Measurements from ENCODE around the gene SMYD3.

SMYD3 gene

DNA sequence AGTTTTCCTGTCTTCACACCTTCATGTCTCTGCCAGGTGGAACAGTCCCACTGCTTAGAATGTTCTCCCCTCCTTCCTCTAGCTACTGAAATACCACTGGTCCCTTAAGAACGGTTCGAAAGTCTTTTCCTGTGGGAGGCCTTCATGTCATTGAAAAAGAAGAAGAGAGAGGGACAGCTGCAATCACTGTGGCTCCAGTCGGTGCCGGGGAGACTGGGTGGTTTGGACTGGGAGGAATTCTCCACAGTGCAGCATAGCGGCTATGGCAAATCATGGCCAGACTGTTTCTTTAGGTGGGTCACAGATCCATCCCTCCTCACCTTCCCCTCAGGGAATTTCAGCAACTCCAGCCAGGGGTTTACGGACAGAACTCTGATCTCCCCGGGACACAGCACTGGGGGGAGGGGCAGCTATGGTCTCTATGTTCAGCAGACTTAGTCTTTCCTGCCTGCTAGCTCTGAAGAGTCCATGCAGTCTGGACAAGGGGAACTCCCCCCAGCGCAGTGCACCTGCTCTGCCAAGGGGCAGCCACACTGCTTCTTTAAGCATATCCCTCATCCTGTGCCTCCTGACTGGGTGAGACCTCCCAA lies 567.2 kb downstream of the SMYD3 start:
- TF ChIP-seq Cebpa-rat (IDR thresholded peaks at IDR 0.05) = no peak
- H3K4me2 ChIP-seq = peak overlapping the region in 8 of 11 experiments; percentile 6 to 52 (median 21); a peak in 12 of 22 replicates
- H3K9me3 ChIP-seq (replicated peaks in 1 of 11) = peaks cover 5 to 14% (median 9%) of the 10 kb centered on the region in 11 experiments
- peak overlapping the region in 1 of 11 experiments; percentile 7; a peak in 1 of 22 replicates for H3K27ac ChIP-seq
- no peaks in the 10 kb centered on the region for H3K27me3 ChIP-seq
- no peak overlapping the region for H3K9ac ChIP-seq
- H3K4me1 ChIP-seq = peaks cover 0 to 10% (median 7%) of the 10 kb centered on the region in 10 experiments; a peak in 12 of 20 replicates
- H4K20me1 ChIP-seq = peaks cover 0 to 4% (median 0%) of the 10 kb centered on the region in 11 experiments; a peak in 1 of 22 replicates
- peaks cover 0 to under 1% (median 0%) of the 10 kb centered on the region in 11 experiments; a peak in 1 of 22 replicates for H3K36me3 ChIP-seq
- no peak overlapping the region for H3K4me3 ChIP-seq

DNA sequence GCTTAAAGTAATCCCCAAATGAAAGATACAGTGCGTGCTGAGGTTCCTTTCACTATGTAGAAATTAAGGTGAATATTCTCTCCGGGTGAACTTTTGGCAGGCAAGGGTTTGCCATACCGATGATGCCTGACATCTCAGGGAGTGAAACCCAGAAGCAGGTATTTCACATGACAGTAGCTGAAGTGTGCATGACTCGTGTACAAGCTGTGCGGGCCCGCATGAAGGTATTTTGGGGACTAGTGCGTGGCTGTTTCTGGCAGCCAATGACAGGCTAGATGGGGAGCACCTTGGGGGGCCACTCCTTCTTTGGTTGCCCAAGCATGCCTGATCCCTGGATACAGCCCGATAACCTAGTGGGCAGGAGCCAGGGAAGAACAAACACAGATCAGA lies 569.0 kb downstream of the SMYD3 start:
- Histone ChIP-seq H3K9me3 (replicated peaks in 1 of 11) (no peaks in the 10 kb centered on the region), H3K4me3 (no peak overlapping the region), H3K9ac (no peak overlapping the region), H3K4me1 (peaks cover 0 to 10% (median 7%) of the 10 kb centered on the region in 10 experiments; a peak in 12 of 20 replicates), H3K4me2 (no peak overlapping the region), H3K27me3 (no peaks in the 10 kb centered on the region), H4K20me1 (peaks cover 0 to 4% (median 0%) of the 10 kb centered on the region in 11 experiments; a peak in 1 of 22 replicates), H3K36me3 (no peaks in the 10 kb centered on the region), H3K27ac (no peak overlapping the region)
- TF ChIP-seq Cebpa-rat (IDR thresholded peaks at IDR 0.05) = no peak

DNA sequence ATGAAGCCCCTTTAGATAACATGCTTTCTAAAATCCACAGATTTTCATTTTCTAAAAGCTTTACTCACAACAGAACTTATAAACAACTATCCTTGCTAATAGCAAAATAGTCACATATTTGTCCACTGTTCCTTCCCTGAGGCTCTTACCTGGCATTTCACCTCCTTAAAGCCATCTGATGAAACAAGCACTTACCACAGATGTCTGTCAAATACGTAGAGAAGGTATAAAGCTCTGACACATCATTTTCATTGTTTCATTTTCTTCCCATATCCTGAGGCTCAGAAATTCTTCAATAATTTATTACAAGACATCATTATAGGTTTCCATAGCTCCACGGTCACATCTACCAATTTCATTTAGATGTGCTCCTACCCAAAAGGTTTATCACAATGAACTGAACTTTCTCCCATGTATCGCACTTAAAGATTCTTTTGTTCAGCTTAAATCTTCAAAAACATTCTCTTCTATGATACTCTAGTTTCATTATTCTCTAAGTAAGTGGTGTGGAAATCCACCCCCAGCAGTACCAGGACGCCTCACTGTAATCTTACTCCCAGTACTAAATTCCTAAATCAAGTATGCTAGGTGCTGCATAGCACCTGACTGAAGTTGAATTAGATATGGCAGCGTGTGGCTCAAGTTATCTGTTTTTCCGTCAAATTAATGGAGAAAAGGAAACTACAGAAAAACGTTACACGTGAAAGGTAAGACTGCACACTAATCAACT lies 569.6 kb downstream of the SMYD3 start:
- peaks cover 0 to 4% (median 0%) of the 10 kb centered on the region in 11 experiments; a peak in 1 of 22 replicates for H4K20me1 ChIP-seq
- H3K4me3 ChIP-seq = no peak overlapping the region
- H3K4me1 ChIP-seq = peaks cover 0 to 10% (median 7%) of the 10 kb centered on the region in 10 experiments; a peak in 12 of 20 replicates
- H3K27me3 ChIP-seq = no peaks in the 10 kb centered on the region
- no peak overlapping the region for H3K4me2 ChIP-seq
- H3K9ac ChIP-seq = no peak overlapping the region
- no peaks in the 10 kb centered on the region for H3K9me3 ChIP-seq (replicated peaks in 1 of 11)
- no peaks in the 10 kb centered on the region for H3K36me3 ChIP-seq
- no peak overlapping the region for H3K27ac ChIP-seq
- TF ChIP-seq Cebpa-rat (IDR thresholded peaks at IDR 0.05) = no peak

DNA sequence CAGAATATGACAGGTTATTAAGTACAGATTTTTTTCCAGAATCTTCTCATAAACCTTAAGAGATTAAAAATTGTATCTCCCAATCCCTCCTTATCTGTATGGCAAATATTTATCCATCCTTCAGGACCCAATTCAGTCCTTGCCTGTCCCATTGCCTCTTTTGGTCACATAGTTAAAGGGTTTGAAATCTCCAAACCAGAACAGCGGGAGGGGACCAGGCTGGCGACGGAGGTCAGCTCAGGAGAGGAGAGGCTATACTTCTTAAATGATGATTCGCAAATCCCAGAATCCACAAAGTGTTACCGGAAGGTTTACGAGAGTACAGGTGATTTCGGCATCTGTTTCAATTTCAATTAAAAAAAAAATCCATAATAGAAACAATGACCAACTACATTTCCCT lies 572.7 kb downstream of the SMYD3 start:
- H3K4me1 ChIP-seq = peaks cover 0 to 1% (median 0%) of the 10 kb centered on the region in 10 experiments; a peak in 2 of 20 replicates
- H3K36me3 ChIP-seq = no peaks in the 10 kb centered on the region
- no peaks in the 10 kb centered on the region for H3K27me3 ChIP-seq
- no peak overlapping the region for H3K4me3 ChIP-seq
- H3K9me3 ChIP-seq (replicated peaks in 1 of 11) = no peaks in the 10 kb centered on the region
- no peaks in the 10 kb centered on the region for H4K20me1 ChIP-seq
- H3K27ac ChIP-seq = no peak overlapping the region
- H3K9ac ChIP-seq = no peak overlapping the region
- H3K4me2 ChIP-seq = no peak overlapping the region
- no peak for TF ChIP-seq Cebpa-rat (IDR thresholded peaks at IDR 0.05)

DNA sequence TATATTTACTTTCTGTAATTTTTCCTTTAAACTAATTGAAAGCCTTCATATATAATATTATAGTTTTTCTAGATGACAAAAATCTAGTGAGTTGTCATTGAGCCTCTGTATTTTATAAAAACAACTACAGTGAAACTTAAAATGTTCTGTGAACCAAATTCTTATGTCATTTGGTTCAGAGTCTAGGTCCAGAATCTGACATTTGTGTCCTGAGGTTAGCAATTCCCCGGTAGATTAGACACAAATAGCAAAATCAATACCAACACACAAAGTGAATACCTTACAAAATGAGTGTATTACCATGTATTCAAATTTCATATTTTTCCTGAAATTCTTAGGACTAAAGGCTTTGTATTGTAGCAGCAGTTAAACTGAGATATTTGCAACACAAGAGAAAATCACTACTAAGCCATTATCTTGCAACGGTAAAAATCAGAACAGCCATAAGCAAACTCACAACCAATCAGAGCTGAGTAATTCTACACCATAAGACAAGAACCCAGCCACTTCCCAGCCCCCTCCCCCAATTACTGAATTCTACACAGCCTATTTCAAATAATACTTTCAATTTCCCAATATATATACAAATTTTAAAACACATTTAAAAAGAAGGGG lies 573.5 kb downstream of the SMYD3 start:
- H3K4me2 ChIP-seq = no peak overlapping the region
- no peaks in the 10 kb centered on the region for H3K27me3 ChIP-seq
- no peaks in the 10 kb centered on the region for H3K36me3 ChIP-seq
- no peaks in the 10 kb centered on the region for H3K4me1 ChIP-seq
- no peaks in the 10 kb centered on the region for H4K20me1 ChIP-seq
- no peak overlapping the region for H3K9ac ChIP-seq
- no peak for TF ChIP-seq Cebpa-rat (IDR thresholded peaks at IDR 0.05)
- no peaks in the 10 kb centered on the region for H3K9me3 ChIP-seq (replicated peaks in 1 of 11)
- H3K27ac ChIP-seq = no peak overlapping the region
- no peak overlapping the region for H3K4me3 ChIP-seq

DNA sequence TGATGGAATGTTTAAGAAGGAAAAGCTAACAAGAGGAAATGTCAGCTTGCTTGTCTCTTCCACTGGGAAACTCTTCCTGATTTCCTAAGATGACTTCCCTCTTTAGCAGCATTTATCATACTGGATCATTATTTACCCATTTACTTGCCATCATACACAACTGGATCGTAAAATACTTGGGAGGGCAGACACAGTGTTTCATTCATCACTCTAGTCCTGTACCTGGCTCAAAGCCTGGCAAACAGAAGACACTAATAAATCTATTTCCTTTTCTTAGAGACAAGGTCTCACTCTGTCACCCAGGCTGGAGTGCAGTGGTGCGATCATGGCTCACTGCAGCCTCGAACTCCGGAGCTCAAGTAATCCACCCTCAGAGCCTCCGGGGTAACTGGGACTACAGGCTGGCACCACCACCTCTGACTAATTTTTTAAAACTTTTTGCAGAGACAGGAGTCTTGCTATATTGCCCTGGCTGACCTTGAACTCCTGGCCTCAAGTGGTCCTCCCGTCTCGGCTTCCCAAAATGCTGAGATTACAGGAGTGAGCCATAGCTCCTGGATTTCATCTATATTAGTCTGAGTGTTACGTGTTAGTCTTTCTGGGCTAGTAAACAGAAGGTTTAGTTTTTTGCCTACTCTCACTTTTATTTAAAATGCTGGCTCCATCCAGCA lies 574.6 kb downstream of the SMYD3 start:
- Histone ChIP-seq H3K9ac (no peak overlapping the region), H3K27me3 (no peaks in the 10 kb centered on the region), H4K20me1 (no peaks in the 10 kb centered on the region), H3K36me3 (peaks cover 0 to 6% (median 3%) of the 10 kb centered on the region in 11 experiments; a peak in 4 of 22 replicates), H3K9me3 (replicated peaks in 1 of 11) (no peaks in the 10 kb centered on the region), H3K4me1 (no peaks in the 10 kb centered on the region), H3K27ac (no peak overlapping the region), H3K4me2 (no peak overlapping the region), H3K4me3 (no peak overlapping the region)
- no peak for TF ChIP-seq Cebpa-rat (IDR thresholded peaks at IDR 0.05)

DNA sequence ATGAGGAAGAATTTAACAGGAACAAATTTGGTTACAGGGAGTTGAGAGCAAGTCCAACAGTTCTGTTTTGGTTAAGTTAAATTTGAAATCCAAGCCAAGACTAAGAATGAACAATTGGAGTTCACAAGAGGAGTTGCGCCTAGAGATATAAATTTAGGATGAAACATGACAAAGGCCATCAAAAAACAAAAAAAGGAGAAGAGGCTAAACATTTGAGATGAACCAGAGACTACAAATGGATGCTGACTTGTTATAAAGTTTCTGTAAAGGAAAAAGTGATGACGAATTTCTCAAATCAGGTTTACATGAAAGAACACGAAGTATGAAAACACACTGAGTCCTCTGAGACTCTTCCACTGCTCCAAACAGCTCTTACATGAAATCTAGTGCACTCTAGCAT lies 575.6 kb downstream of the SMYD3 start:
- no peaks in the 10 kb centered on the region for H3K4me1 ChIP-seq
- peaks cover 0 to 13% (median 9%) of the 10 kb centered on the region in 11 experiments; a peak in 7 of 22 replicates for H3K36me3 ChIP-seq
- no peak overlapping the region for H3K9ac ChIP-seq
- no peaks in the 10 kb centered on the region for H3K9me3 ChIP-seq (replicated peaks in 1 of 11)
- H3K4me2 ChIP-seq = no peak overlapping the region
- TF ChIP-seq Cebpa-rat (IDR thresholded peaks at IDR 0.05) = no peak
- H4K20me1 ChIP-seq = no peaks in the 10 kb centered on the region
- H3K27me3 ChIP-seq = no peaks in the 10 kb centered on the region
- H3K27ac ChIP-seq = no peak overlapping the region
- no peak overlapping the region for H3K4me3 ChIP-seq

DNA sequence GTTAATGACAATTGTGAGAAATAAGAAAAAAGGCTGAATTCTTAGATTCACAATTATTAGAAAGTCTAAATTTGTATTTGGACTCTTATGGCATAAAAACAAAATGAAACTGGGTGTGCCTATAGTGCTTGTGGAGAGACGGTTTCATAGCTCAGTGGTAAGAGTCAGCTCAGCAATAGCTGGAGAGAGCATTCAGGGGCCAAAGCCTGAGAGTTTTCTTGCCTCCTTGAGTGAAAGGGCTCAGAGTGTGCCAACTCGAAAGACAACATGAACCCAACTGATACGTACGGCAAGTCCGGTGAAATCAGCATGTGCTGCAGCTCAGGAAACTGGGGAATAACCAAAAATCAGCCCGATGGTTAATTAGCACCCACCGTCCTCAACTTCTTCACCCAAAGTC lies 577.9 kb downstream of the SMYD3 start:
- H3K36me3 ChIP-seq = peaks cover 0 to 13% (median 9%) of the 10 kb centered on the region in 11 experiments; a peak in 9 of 22 replicates
- no peaks in the 10 kb centered on the region for H4K20me1 ChIP-seq

DNA sequence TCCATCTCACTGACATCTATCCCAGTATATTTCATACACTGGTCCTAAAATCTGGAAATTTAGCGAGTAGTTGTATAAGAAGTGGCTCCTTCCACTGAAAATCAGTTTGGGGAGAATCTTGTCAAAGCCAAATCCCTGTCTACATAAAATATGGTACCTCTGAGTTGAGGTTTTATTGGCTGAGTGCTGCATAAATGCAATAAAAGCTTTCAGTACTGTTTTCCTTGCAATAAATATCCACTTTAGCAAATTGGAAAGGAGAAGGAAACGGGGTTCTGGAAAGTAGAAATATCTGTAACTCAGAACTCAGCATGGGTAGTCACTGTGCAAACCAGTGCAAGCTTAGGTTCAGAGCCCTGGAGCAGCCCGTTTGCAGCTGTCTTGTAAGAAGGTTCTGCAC lies 580.2 kb downstream of the SMYD3 start:
- Histone ChIP-seq H4K20me1 (no peaks in the 10 kb centered on the region), H3K36me3 (peaks cover 0 to 13% (median 9%) of the 10 kb centered on the region in 11 experiments; a peak in 9 of 22 replicates), H3K27me3 (no peaks in the 10 kb centered on the region), H3K4me3 (no peak overlapping the region), H3K4me2 (no peak overlapping the region), H3K9ac (no peak overlapping the region), H3K27ac (no peak overlapping the region), H3K4me1 (no peaks in the 10 kb centered on the region), H3K9me3 (replicated peaks in 1 of 11) (no peaks in the 10 kb centered on the region)
- no peak for TF ChIP-seq Cebpa-rat (IDR thresholded peaks at IDR 0.05)

More for the DNA sequence above, 577.9 kb downstream of the SMYD3 start:
- TF ChIP-seq Cebpa-rat (IDR thresholded peaks at IDR 0.05) = no peak
- no peaks in the 10 kb centered on the region for H3K4me1 ChIP-seq
- H3K9me3 ChIP-seq (replicated peaks in 1 of 11) = no peaks in the 10 kb centered on the region
- no peak overlapping the region for H3K4me3 ChIP-seq
- H3K27me3 ChIP-seq = no peaks in the 10 kb centered on the region
- no peak overlapping the region for H3K27ac ChIP-seq
- no peak overlapping the region for H3K4me2 ChIP-seq
- no peak overlapping the region for H3K9ac ChIP-seq

Data from BLaER1 treated with 17β-estradiol and CSF1 and Interleukin-3, amounts not matched to agents 10 nM and 100 nM (cell line).